GM18498 (cell line): ENCODE measurements around the gene SAPCD2.
A peak's percentile ranks its signal among the peaks of the same experiment; 100 is the strongest.

Experiments used
- ATAC-seq: cut with Tn5 transposase; IDR thresholded peaks from one replicate; pipeline ENCODE4 v1.9.1; 2021; ENCODE audit warnings: mild to moderate bottlenecking, moderate library complexity; ENCODE audit not compliant: unreplicated experiment

Gene SAPCD2

GRCh38 chr9:137082925-137083290, 12.6 kb upstream of the SAPCD2 start:
- ATAC-seq = no peak

GRCh38 chr9:137082222-137082924, 12.0 kb upstream of the SAPCD2 start:
- ATAC-seq = no peak

GRCh38 chr9:137080260-137081122, 10.1 kb upstream of the SAPCD2 start:
- ATAC-seq = no peak

GRCh38 chr9:137079401-137079787, 9.0 kb upstream of the SAPCD2 start:
- no peak for ATAC-seq

GRCh38 chr9:137078701-137079400, 8.5 kb upstream of the SAPCD2 start:
- ATAC-seq = no peak

GRCh38 chr9:137077758-137078693, 7.7 kb upstream of the SAPCD2 start:
- peak; percentile 9 for ATAC-seq

GRCh38 chr9:137077010-137077747, 6.8 kb upstream of the SAPCD2 start, which contains the start of gene UAP1L1:
Gene UAP1L1 (plus strand): TSS chr9:137077517. CDS start chr9:137077533, 16 bp downstream.
- ATAC-seq = peak; percentile 51

GRCh38 chr9:137076636-137077009, 6.3 kb upstream of the SAPCD2 start:
- no peak for ATAC-seq

- ATAC-seq = no peak
Observed at GRCh38 chr9:137075275-137075775, 5.0 kb upstream of the SAPCD2 start.

GRCh38 chr9:137074657-137075274, 4.4 kb upstream of the SAPCD2 start:
- ATAC-seq = no peak

GRCh38 chr9:137073992-137074399, 3.6 kb upstream of the SAPCD2 start:
- ATAC-seq = no peak

GRCh38 chr9:137071282-137071681, 925 bp upstream of the SAPCD2 start:
- ATAC-seq = no peak

GRCh38 chr9:137070906-137071275, 534 bp upstream of the SAPCD2 start:
- ATAC-seq = no peak

GRCh38 chr9:137069508-137070091, 757 bp downstream of the SAPCD2 start:
- ATAC-seq = no peak

GRCh38 chr9:137068539-137069507, 1.5 kb downstream of the SAPCD2 start:
- no peak for ATAC-seq

GRCh38 chr9:137067860-137068538, 2.4 kb downstream of the SAPCD2 start:
- peak; percentile 45 for ATAC-seq
